GM12865 (cell line): ENCODE data around the gene SAPCD2.
A peak's percentile ranks its signal among the peaks of the same experiment; 100 is the strongest.

ENCODE experiments used
- DNase-seq: peaks from one replicate; pipeline ENCODE4 v3.0.0; 2010; ENCODE audit warnings: low read depth
- H3K4me3 ChIP-seq: 2 replicates; pipeline ENCODE4 v1.5.1; 2011; ENCODE audit warnings: mild to moderate bottlenecking, low read depth, low read length, control low read depth
- CTCF ChIP-seq: IDR thresholded peaks from 2 replicates; pipeline ENCODE4 v1.5.1; 2011; ENCODE audit warnings: low read length, control low read depth, low read depth, inconsistent platforms; ENCODE audit not compliant: insufficient read depth; ENCODE audit errors: missing control alignments

SAPCD2 gene

GRCh38 chr9:137046088-137046787 lies 24.1 kb downstream of the SAPCD2 start, which contains the start of gene NPDC1:
Gene NPDC1 (minus strand): TSS chr9:137046177. CDS start chr9:137045989, 188 bp downstream.
- H3K4me3 ChIP-seq, result no peak within 1 kb of the TSS
- DNase-seq, result peak; percentile 82
- peak; percentile 93 for TF ChIP-seq CTCF

GRCh38 chr9:137045294-137046087 lies 24.9 kb downstream of the SAPCD2 start:
- no peak overlapping the region for H3K4me3 ChIP-seq
- DNase-seq, result no peak
- no peak for TF ChIP-seq CTCF

DNA sequence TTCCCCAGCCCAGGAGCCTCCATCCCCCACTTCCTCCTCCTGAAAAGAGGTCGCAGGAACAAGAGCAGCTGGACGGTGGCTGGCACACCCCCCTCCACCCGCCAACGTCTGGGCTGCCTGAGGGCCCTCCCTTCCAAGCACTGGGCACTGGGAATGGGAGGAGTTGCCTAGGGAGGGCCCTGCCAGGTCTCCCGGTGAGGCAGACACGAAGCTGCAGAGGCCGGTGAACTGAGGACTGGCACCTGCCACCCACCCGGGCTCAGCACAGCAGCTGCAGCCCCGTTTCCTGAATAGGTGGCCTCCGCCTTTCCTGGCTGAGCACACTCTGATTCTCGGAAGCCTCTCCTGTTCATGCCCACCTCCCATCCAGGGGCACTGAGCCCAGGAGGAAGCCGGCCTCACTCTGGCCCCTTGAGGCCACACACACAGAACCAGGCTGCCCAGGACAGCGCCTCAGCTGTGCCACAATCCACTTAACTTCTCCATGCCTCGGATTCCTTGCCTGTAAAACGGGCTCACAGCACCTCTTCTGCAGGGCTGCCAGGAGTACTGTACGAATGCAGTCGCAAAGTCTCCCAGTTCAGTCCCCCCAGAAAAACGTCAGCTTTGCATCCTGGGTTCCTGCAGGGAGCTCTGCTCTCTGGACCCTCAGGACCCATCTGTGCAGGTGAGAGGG lies 25.7 kb downstream of the SAPCD2 start:
- no peak for TF ChIP-seq CTCF
- H3K4me3 ChIP-seq, result no peak overlapping the region
- DNase-seq, result no peak

GRCh38 chr9:137044037-137044436 lies 26.3 kb downstream of the SAPCD2 start:
- H3K4me3 ChIP-seq, result no peak overlapping the region
- TF ChIP-seq CTCF, result no peak
- no peak for DNase-seq

DNA sequence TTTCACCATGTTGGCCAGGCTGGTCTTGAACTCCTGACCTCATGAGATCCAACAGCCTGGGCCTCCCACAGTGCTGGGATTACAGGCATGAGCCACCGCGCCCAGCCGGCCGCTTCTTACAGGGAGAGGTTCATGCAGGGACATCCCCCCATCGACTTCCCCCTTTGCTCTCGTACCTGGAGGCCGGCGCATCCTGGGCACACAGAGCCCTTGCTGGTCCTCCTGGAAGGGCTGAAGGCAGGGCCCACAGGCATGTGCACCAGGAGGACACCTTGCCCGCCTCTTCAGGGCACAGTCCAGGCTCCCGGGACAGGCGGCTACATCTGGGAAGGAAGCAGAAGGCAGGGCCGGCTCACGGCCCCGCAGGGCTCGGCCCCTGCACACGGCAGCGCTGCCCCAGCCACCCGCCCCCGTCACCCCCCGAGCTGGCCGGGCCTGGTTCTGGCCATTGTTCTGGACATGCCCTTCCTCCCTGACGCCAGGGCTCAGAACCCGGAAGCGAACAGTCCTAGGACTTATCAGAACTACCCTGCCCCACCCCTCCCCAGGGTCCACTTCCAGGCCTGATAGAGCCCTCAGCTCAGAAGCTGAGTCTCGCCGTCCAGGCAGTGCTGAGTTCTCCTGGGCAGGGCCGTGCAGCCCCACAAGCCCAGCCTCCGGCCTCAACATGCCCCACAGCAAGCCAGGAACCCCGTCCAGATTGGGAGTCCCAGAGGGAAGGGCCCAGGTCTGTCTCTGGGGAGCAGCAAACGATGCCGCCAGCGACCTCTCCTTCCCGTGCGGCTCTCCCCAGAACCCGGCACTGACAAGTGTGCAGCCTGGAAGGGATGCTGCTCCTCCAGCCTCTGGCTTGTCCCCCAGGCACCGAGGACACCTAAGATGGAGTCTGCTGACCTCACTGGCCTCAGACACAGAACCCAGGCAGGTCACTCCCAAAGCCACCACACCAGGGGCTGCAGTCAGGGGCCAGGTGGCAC lies 27.3 kb downstream of the SAPCD2 start:
- TF ChIP-seq CTCF, result no peak
- H3K4me3 ChIP-seq, result no peak overlapping the region
- DNase-seq, result no peak

GRCh38 chr9:137041124-137041523 lies 29.2 kb downstream of the SAPCD2 start:
- H3K4me3 ChIP-seq, result no peak overlapping the region
- no peak for DNase-seq
- no peak for TF ChIP-seq CTCF
